SK-N-MC (cell line): ENCODE data around the gene NPSR1.

Source experiments
- DNase-seq: peaks from one replicate; pipeline ENCODE4 v3.0.0-alpha.2; 2011; ENCODE audit warnings: low read depth, low spot score
- H3K27ac ChIP-seq: fragments of 200-600 bp; sonication (generic); 2 replicates; pipeline ENCODE4 v1.5.1; 2016; ENCODE audit warnings: mixed run types
- H3K36me3 ChIP-seq: fragments of 200-600 bp; sonication (generic); 2 replicates; pipeline ENCODE4 v1.6.1; 2017; ENCODE audit warnings: antibody characterized with exemption, low read length, mixed read lengths; ENCODE audit not compliant: insufficient read depth
- H3K4me3 ChIP-seq: fragments of 200-600 bp; sonication (generic); 2 replicates; pipeline ENCODE4 v1.5.1; 2016
- H3K9ac ChIP-seq: fragments of 200-600 bp; sonication (generic); 2 replicates; pipeline ENCODE4 v1.8.0; 2017; ENCODE audit warnings: mixed run types, mixed read lengths; ENCODE audit not compliant: insufficient read length
- H3K9me3 ChIP-seq: fragments of 200-600 bp; sonication (generic); 2 replicates; pipeline ENCODE4 v1.6.1; 2017; ENCODE audit warnings: low read depth, mild to moderate bottlenecking, antibody characterized with exemption, low read length, moderate library complexity, mixed read lengths
- EZH2 ChIP-seq: fragments of 200-600 bp; sonication (generic); IDR thresholded peaks from one replicate; pipeline ENCODE4 v1.6.1; 2017; ENCODE audit warnings: antibody characterized with exemption
- FOXP2 ChIP-seq: optimal IDR thresholded peaks from 2 replicates; pipeline ENCODE3; 2011; ENCODE audit warnings: mild to moderate bottlenecking, moderate library complexity; ENCODE audit not compliant: insufficient read depth; ENCODE audit errors: extremely low read length, control extremely low read depth
- POLR2AphosphoS5 ChIP-seq: IDR thresholded peaks from 2 replicates; pipeline ENCODE4 v1.6.1; 2012; ENCODE audit warnings: mild to moderate bottlenecking, low read depth, low read length, borderline replicate concordance

Gene NPSR1

GRCh38 chr7:34734771-34735170 is 76.8 kb downstream of the NPSR1 start:
- Histone ChIP-seq H3K27ac (no peak overlapping the region), H3K4me3 (no peak overlapping the region), H3K36me3 (no peaks in the 10 kb centered on the region), H3K9ac (no peak overlapping the region), H3K9me3 (no peaks in the 10 kb centered on the region)
- TF ChIP-seq POLR2AphosphoS5 (no peak), EZH2 (no peak), FOXP2 (no peak)
- no peak for DNase-seq

- Histone ChIP-seq H3K36me3 (no peaks in the 10 kb centered on the region), H3K27ac (no peak overlapping the region), H3K9ac (no peak overlapping the region), H3K4me3 (no peak overlapping the region), H3K9me3 (no peaks in the 10 kb centered on the region)
- no peak for DNase-seq
- TF ChIP-seq EZH2 (no peak), FOXP2 (no peak), POLR2AphosphoS5 (no peak)
Observed at GRCh38 chr7:34735526-34735925, 77.5 kb downstream of the NPSR1 start.

- Histone ChIP-seq H3K36me3 (no peaks in the 10 kb centered on the region), H3K4me3 (no peak overlapping the region), H3K9ac (no peak overlapping the region), H3K9me3 (no peaks in the 10 kb centered on the region), H3K27ac (no peak overlapping the region)
- TF ChIP-seq FOXP2 = no peak
- no peak for TF ChIP-seq POLR2AphosphoS5
- no peak for TF ChIP-seq EZH2
- DNase-seq = no peak
Observed at GRCh38 chr7:34739651-34740300, 81.8 kb downstream of the NPSR1 start.

GRCh38 chr7:34740840-34741239 is 82.8 kb downstream of the NPSR1 start:
- Histone ChIP-seq H3K27ac (no peak overlapping the region), H3K9ac (no peak overlapping the region), H3K36me3 (no peaks in the 10 kb centered on the region), H3K4me3 (no peak overlapping the region), H3K9me3 (no peaks in the 10 kb centered on the region)
- DNase-seq = no peak
- TF ChIP-seq EZH2 = no peak
- TF ChIP-seq FOXP2 = no peak
- no peak for TF ChIP-seq POLR2AphosphoS5

GRCh38 chr7:34747176-34747781 is 89.3 kb downstream of the NPSR1 start:
- H3K36me3 ChIP-seq = no peaks in the 10 kb centered on the region
- no peak for DNase-seq
- no peak overlapping the region for H3K4me3 ChIP-seq
- no peaks in the 10 kb centered on the region for H3K9me3 ChIP-seq
- no peak for TF ChIP-seq POLR2AphosphoS5
- TF ChIP-seq FOXP2 = no peak
- TF ChIP-seq EZH2 = no peak
- H3K9ac ChIP-seq = no peak overlapping the region
- H3K27ac ChIP-seq = no peak overlapping the region

GRCh38 chr7:34747867-34748727 is 90.1 kb downstream of the NPSR1 start:
- Histone ChIP-seq H3K9ac (no peak overlapping the region), H3K27ac (no peak overlapping the region), H3K36me3 (no peaks in the 10 kb centered on the region), H3K4me3 (no peak overlapping the region), H3K9me3 (no peaks in the 10 kb centered on the region)
- TF ChIP-seq EZH2 (no peak), FOXP2 (no peak), POLR2AphosphoS5 (no peak)
- DNase-seq = no peak

GRCh38 chr7:34748728-34749089 is 90.7 kb downstream of the NPSR1 start:
- H3K9ac ChIP-seq = no peak overlapping the region
- no peaks in the 10 kb centered on the region for H3K9me3 ChIP-seq
- H3K36me3 ChIP-seq = no peaks in the 10 kb centered on the region
- H3K27ac ChIP-seq = no peak overlapping the region
- no peak overlapping the region for H3K4me3 ChIP-seq
- no peak for TF ChIP-seq EZH2
- no peak for TF ChIP-seq POLR2AphosphoS5
- no peak for TF ChIP-seq FOXP2
- no peak for DNase-seq

- no peak overlapping the region for H3K27ac ChIP-seq
- no peak for DNase-seq
- H3K36me3 ChIP-seq = no peaks in the 10 kb centered on the region
- H3K4me3 ChIP-seq = no peak overlapping the region
- no peaks in the 10 kb centered on the region for H3K9me3 ChIP-seq
- no peak overlapping the region for H3K9ac ChIP-seq
- TF ChIP-seq POLR2AphosphoS5 = no peak
- TF ChIP-seq EZH2 = no peak
- TF ChIP-seq FOXP2 = no peak
Observed at GRCh38 chr7:34749446-34749845, 91.4 kb downstream of the NPSR1 start.

GRCh38 chr7:34750209-34750608 is 92.2 kb downstream of the NPSR1 start:
- H3K36me3 ChIP-seq = no peaks in the 10 kb centered on the region
- no peaks in the 10 kb centered on the region for H3K9me3 ChIP-seq
- H3K4me3 ChIP-seq = no peak overlapping the region
- no peak for TF ChIP-seq POLR2AphosphoS5
- TF ChIP-seq FOXP2 = no peak
- TF ChIP-seq EZH2 = no peak
- H3K9ac ChIP-seq = no peak overlapping the region
- H3K27ac ChIP-seq = no peak overlapping the region
- no peak for DNase-seq
